SHP77 treated with DMSO at 0.1 percent for 48 hours (cell line): ENCODE results near the gene CHSY3.

Source experiments
- DNase-seq: peaks from one replicate; lab custom pipeline; 2025; lab: John Stamatoyannopoulos, UW

CHSY3 gene

GRCh38 chr5:130024006-130024405, 119.7 kb downstream of the CHSY3 start:
- DNase-seq = no peak

GRCh38 chr5:130025511-130025910, 121.2 kb downstream of the CHSY3 start:
- no peak for DNase-seq

GRCh38 chr5:130032807-130033206, 128.5 kb downstream of the CHSY3 start:
- no peak for DNase-seq

- DNase-seq = no peak
Measured at GRCh38 chr5:130034566-130035210, 130.4 kb downstream of the CHSY3 start.

GRCh38 chr5:130035388-130035787, 131.1 kb downstream of the CHSY3 start:
- no peak for DNase-seq

GRCh38 chr5:130037905-130038304, 133.6 kb downstream of the CHSY3 start:
- no peak for DNase-seq

- no peak for DNase-seq
Measured at GRCh38 chr5:130043834-130044233, 139.6 kb downstream of the CHSY3 start.

- DNase-seq = no peak
Measured at GRCh38 chr5:130045334-130045733, 141.1 kb downstream of the CHSY3 start.

- no peak for DNase-seq
Measured at GRCh38 chr5:130050585-130050984, 146.3 kb downstream of the CHSY3 start.

- no peak for DNase-seq
Measured at GRCh38 chr5:130052752-130053151, 148.5 kb downstream of the CHSY3 start.

- no peak for DNase-seq
Measured at GRCh38 chr5:130055572-130055971, 151.3 kb downstream of the CHSY3 start.

- DNase-seq = no peak
Measured at GRCh38 chr5:130061746-130062145, 157.5 kb downstream of the CHSY3 start.

- no peak for DNase-seq
Measured at GRCh38 chr5:130063603-130064002, 159.3 kb downstream of the CHSY3 start.

- DNase-seq = no peak
Measured at GRCh38 chr5:130064484-130064883, 160.2 kb downstream of the CHSY3 start.

GRCh38 chr5:130065617-130066016, 161.4 kb downstream of the CHSY3 start:
- no peak for DNase-seq

- DNase-seq = no peak
Measured at GRCh38 chr5:130066644-130067043, 162.4 kb downstream of the CHSY3 start.

GRCh38 chr5:130067364-130067763, 163.1 kb downstream of the CHSY3 start:
- no peak for DNase-seq

GRCh38 chr5:130068101-130068500, 163.8 kb downstream of the CHSY3 start:
- DNase-seq = no peak

- no peak for DNase-seq
Measured at GRCh38 chr5:130068988-130069387, 164.7 kb downstream of the CHSY3 start.

GRCh38 chr5:130074820-130075219, 170.6 kb downstream of the CHSY3 start:
- DNase-seq = no peak

- no peak for DNase-seq
Measured at GRCh38 chr5:130077007-130077406, 172.7 kb downstream of the CHSY3 start.

GRCh38 chr5:130078661-130079060, 174.4 kb downstream of the CHSY3 start:
- no peak for DNase-seq

GRCh38 chr5:130090569-130091270, 186.5 kb downstream of the CHSY3 start:
- DNase-seq = no peak

GRCh38 chr5:130092991-130093390, 188.7 kb downstream of the CHSY3 start:
- DNase-seq = no peak
